Lung (tissue), 12 donors: Measurements from ENCODE around the gene C12orf60. TPM values are rescaled to one million over a fixed set of nuclear protein-coding genes. Genes with fewer than 3 reads are reported as not detected.

Experiments
- ATAC-seq: fragments of 200-7000 bp; cut with Tn5 transposase; one replicate; pipeline ENCODE4 v1.9.1; 2020; ENCODE audit warnings: moderate number of reproducible peaks; ENCODE audit not compliant: insufficient read depth, low FRiP score
- DNase-seq, 3 donors: peaks; one replicate each; pipeline ENCODE4 v3.0.0-alpha.2; 2013 to 2017
- H3K27ac ChIP-seq, 2 donors: one replicate each; pipeline ENCODE4 v1.5.1; 2013; ENCODE audit warnings: mild to moderate bottlenecking in 2 of 2, moderate library complexity in 2 of 2, control low read depth in 1 of 2, inconsistent platforms in 1 of 2, low read depth in 1 of 2, low read length in 1 of 2
- H3K27me3 ChIP-seq, 3 donors: one replicate each; pipeline ENCODE4 v1.5.1; 2013; ENCODE audit warnings: low read length in 2 of 3; ENCODE audit not compliant: control insufficient read depth in 3 of 3, insufficient read depth in 3 of 3
- H3K36me3 ChIP-seq, 4 donors: one replicate each; pipeline ENCODE4 v1.5.1; 2013; ENCODE audit warnings: low read length in 4 of 4, mild to moderate bottlenecking in 1 of 4, moderate library complexity in 1 of 4; ENCODE audit not compliant: control insufficient read depth in 4 of 4, insufficient read depth in 4 of 4
- H3K4me1 ChIP-seq, 5 donors: one replicate each; pipeline ENCODE4 v1.5.1; 2013; ENCODE audit warnings: low read length in 5 of 5, mild to moderate bottlenecking in 2 of 5, moderate library complexity in 1 of 5; ENCODE audit not compliant: control insufficient read depth in 5 of 5, insufficient read depth in 5 of 5
- H3K4me3 ChIP-seq: one replicate; pipeline ENCODE4 v1.5.1; 2013; ENCODE audit warnings: mild to moderate bottlenecking, control low read depth, moderate library complexity
- H3K9ac ChIP-seq, 2 donors: one replicate each; pipeline ENCODE4 v1.5.1; 2013; ENCODE audit warnings: low read length in 2 of 2, control low read depth in 1 of 2; ENCODE audit not compliant: insufficient read depth in 1 of 2
- H3K9me3 ChIP-seq, 4 donors: one replicate each; pipeline ENCODE4 v1.5.1; 2013; ENCODE audit warnings: low read length in 3 of 4, mild to moderate bottlenecking in 1 of 4, moderate library complexity in 1 of 4; ENCODE audit not compliant: control insufficient read depth in 4 of 4, insufficient read depth in 3 of 4
- CTCF ChIP-seq: IDR thresholded peaks from 2 replicates; pipeline ENCODE4 v1.5.1; 2012; ENCODE audit warnings: mild to moderate bottlenecking; ENCODE audit errors: control extremely low read depth, extremely low read depth
- WGBS, 2 donors: extraction: QIAGEN DNeasy Blood & Tissue Kit; methylation state at CpG; one replicate each; pipeline ENCODE4 v1.1.7; 2013; 5-methylcytosine and 5-hydroxymethylcytosine counted together
- polyA plus RNA-seq, 2 donors: library from polyadenylated mRNA; stranded (reverse); fragments of 200-250 nt; gene quantifications; one replicate each; pipeline ENCODE4 v1.2.1, GENCODE V29; 2013
- total RNA-seq, 2 donors: library from RNA; depleted of rRNA in 1 of 2; stranded (reverse); fragments of >200 nt in 1 of 2; gene quantifications; one replicate each; pipeline ENCODE4 v1.2.1, GENCODE V29; 2014 to 2021
- donor health status: control.
- donor health status: control.
- donor health status: Bipolar disorder and iron deficiency.
- donor health status: healthy.
- donor health status: DM: yes; HTN: yes; CAD: no.

C12orf60 gene
- total and polyA plus RNA-seq, 4 donors = 0.55 to 2.4 (median 0.79) TPM

DNA sequence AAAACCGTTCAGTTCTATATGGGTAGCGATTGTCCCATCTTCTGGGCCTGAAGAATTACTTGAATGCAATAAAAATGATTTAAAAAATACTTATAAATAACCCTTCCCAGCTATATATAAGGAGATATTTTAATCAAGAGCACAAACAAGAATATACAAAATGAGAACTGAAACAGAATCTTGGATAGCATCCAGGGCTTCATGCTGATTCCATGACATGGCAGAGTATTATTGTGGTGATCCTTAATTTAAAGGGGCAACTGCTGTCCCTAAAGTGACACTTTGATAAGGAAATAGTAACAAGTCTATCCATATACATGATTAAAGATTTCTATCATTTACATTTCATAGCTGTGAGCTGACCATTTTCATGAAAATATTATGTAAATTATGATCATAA is 19.0 kb upstream of the C12orf60 start:
- Histone ChIP-seq H3K36me3 (peaks cover 11 to 27% (median 16%) of the 10 kb centered on the region in 4 donors), H3K9me3 (no peaks in the 10 kb centered on the region), H3K4me3 (no peak overlapping the region), H3K4me1 (peaks cover 0 to 4% (median 0%) of the 10 kb centered on the region in 5 donors), H3K27me3 (no peaks in the 10 kb centered on the region), H3K9ac (no peak overlapping the region), H3K27ac (no peak overlapping the region)
- no peak for ATAC-seq
- no peak for TF ChIP-seq CTCF
- 89 to 90% methylated on average over 2 of the region's 2 CpGs for WGBS, 2 donors
- no peak for DNase-seq

GRCh38 chr12:14785568-14785967 is 17.9 kb upstream of the C12orf60 start:
- Histone ChIP-seq H3K9ac (no peak overlapping the region), H3K4me1 (no peaks in the 10 kb centered on the region), H3K27ac (no peak overlapping the region), H3K4me3 (no peak overlapping the region), H3K27me3 (no peaks in the 10 kb centered on the region), H3K36me3 (peaks cover 16 to 38% (median 22%) of the 10 kb centered on the region in 4 donors), H3K9me3 (no peaks in the 10 kb centered on the region)
- ATAC-seq = no peak
- no peak for DNase-seq
- WGBS, 2 donors = 97% methylated on average over 3 of the region's 3 CpGs
- TF ChIP-seq CTCF = no peak

DNA sequence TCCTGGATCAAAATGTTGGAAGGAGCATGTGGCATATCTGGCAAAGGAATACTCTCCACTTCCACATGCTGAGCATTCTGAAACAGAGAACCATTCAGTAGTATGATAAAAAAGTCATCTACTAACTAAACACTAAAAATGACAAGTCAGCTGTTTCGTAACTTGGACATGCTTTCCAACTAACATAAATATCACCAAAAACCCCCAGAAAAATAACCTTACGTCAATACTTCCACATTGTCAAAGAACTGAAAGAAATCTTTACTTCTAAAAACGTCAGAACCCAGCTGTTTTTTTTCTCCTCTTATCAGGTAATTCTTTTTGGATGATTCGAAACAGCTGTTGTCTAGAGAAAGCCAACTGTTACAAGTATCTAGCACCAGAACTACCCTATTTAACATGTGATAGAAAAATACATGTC is 8.4 kb upstream of the C12orf60 start:
- H3K9me3 ChIP-seq = no peaks in the 10 kb centered on the region
- no peak for TF ChIP-seq CTCF
- peak; percentile 39 to 91 (median 89) for DNase-seq
- no peak for ATAC-seq
- H3K36me3 ChIP-seq = peaks cover 16 to 59% (median 33%) of the 10 kb centered on the region in 4 donors
- H3K9ac ChIP-seq = peak overlapping the region in 1 of 2 donors; percentile 34
- no peaks in the 10 kb centered on the region for H3K27me3 ChIP-seq
- no peak overlapping the region for H3K27ac ChIP-seq
- H3K4me1 ChIP-seq = peaks cover 0 to 15% (median 0%) of the 10 kb centered on the region in 5 donors
- 71 to 76% methylated on average over 4 of the region's 4 CpGs for WGBS, 2 donors
- no peak overlapping the region for H3K4me3 ChIP-seq

DNA sequence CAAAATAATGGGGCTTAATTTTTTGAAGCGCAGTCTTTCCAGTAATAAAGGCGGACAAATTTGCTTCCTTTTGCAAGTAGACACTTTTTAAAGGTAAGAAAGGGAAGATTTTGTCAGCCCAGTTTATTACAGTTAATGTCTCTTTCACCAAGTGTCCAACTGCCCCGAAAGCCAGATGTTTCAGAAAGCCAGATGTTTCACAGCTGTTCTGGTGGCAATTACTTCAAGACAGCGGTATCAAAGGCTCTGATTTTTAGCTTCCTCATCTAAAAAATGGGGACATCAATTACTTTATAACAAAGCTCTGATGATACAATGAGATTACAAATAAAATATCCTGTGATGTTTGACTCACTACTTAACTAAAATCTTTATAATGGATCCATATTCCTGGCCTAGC is 1.2 kb upstream of the C12orf60 start:
- WGBS, 2 donors = 70 to 88% methylated on average over 4 of the region's 4 CpGs
- no peaks in the 10 kb centered on the region for H3K27me3 ChIP-seq
- H3K27ac ChIP-seq = no peak overlapping the region
- no peaks in the 10 kb centered on the region for H3K9me3 ChIP-seq
- peaks cover 0 to 23% (median 8%) of the 10 kb centered on the region in 5 donors for H3K4me1 ChIP-seq
- ATAC-seq (no peak), DNase-seq (peak in 2 of 3 donors; percentile 37 to 48)
- no peak for TF ChIP-seq CTCF
- H3K36me3 ChIP-seq = peaks cover 3 to 23% (median 14%) of the 10 kb centered on the region in 4 donors
- peak overlapping the region; percentile 98 to 99 for H3K9ac ChIP-seq
- H3K4me3 ChIP-seq = no peak overlapping the region
